Urinary bladder (tissue), 4 donors: ENCODE results near the gene KIAA1755. TPM values are rescaled to one million over a fixed set of nuclear protein-coding genes. Genes with fewer than 3 reads are reported as not detected.

Experiments
- DNase-seq: peaks from one replicate; pipeline ENCODE4 v3.0.0-alpha.2; 2015; ENCODE audit errors: extremely low spot score
- H3K27ac ChIP-seq: one replicate; pipeline ENCODE4 v1.5.1; 2013; ENCODE audit warnings: low read depth, mild to moderate bottlenecking, moderate library complexity
- H3K36me3 ChIP-seq: one replicate; pipeline ENCODE4 v1.6.1; 2013; ENCODE audit warnings: mild to moderate bottlenecking, moderate library complexity; ENCODE audit not compliant: insufficient read depth
- H3K4me1 ChIP-seq: one replicate; pipeline ENCODE4 v1.6.1; 2013; ENCODE audit warnings: mild to moderate bottlenecking, moderate library complexity; ENCODE audit not compliant: insufficient read depth
- H3K4me3 ChIP-seq: one replicate; pipeline ENCODE4 v1.5.1; 2013; ENCODE audit warnings: low read depth, low read length
- WGBS: extraction: QIAGEN DNeasy Blood & Tissue Kit; methylation state at CpG from one replicate; pipeline ENCODE4 v1.1.7; 2013; 5-methylcytosine and 5-hydroxymethylcytosine counted together
- polyA plus RNA-seq: library from polyadenylated mRNA; stranded (reverse); fragments of 200-250 nt; gene quantifications from one replicate; pipeline ENCODE4 v1.2.3, GENCODE V29; 2013
- total RNA-seq: library from RNA; depleted of rRNA; stranded (reverse); fragments of >200 nt; gene quantifications from one replicate; pipeline ENCODE4 v1.2.3, GENCODE V29; 2014
- donor health status: healthy with polysubstance abuse.
- donor health status: healthy.

Gene KIAA1755
- total and polyA plus RNA-seq, 2 donors, result 6.1 to 6.8 TPM

DNA sequence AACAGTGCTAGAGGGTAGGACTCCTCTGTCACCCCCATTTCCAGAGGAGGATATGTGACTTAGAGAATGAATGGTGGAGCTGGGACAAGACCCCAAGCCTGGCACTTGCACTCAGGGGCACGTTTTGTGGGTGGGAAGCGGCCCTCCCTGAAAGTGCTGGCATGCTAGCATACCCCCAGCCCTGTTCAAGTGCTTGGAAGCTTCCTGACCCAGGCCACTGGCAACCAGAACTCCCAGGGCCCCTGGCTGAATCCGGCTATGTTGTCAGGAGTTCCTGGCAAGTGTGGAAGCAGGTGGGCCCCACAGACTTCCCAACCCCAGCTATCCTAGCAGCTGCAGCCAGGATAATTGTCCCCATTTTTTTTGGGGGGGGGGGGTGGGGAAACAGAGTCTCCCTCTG is 59.9 kb downstream of the KIAA1755 start:
- no peak overlapping the region for H3K27ac ChIP-seq
- no peaks in the 10 kb centered on the region for H3K4me1 ChIP-seq
- H3K36me3 ChIP-seq, result no peaks in the 10 kb centered on the region
- 94% methylated on average over 3 of the region's 3 CpGs for WGBS
- no peak for DNase-seq
- H3K4me3 ChIP-seq, result no peak overlapping the region

DNA sequence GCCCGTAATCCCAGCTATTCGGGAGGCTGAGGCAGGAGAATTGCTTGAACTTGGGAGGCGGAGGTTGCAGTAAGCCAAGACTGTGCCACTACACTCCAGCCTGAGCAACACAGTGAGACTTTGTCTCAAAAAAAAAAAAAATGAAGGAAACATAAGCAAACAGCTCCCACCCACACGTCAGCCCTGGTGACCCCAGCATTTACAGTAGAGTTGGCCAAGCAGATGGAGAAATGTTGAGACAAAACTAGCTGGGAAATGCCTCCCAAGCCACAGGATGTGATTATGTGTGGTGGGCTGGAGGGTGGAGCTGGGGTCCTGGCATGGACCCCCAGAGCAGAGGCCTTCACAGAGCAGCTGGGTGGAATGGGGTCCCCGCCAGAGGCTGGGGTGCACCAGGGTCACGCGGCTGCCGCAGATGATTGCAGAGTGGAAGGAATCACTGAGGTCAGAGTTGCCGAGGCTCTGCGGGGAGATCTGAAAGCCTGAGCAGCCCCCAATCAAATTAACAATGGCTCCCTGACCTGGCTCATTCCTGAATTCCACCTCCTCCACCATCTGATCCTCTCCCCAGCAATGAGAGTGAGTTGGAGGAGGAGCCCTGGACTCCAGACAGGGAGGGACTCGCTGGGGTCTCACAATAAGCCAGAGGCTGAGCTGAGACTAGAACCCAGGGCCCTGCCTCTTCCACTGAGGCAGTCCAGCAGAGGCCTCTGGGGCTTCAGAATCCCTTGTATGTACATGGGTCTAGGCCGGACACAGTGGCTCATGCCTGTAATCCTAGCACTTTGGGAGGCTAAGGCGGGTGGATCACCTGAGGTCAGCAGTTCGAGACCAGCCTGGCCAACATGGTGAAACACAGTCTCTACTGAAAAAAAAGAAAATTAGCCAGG is 60.8 kb downstream of the KIAA1755 start:
- WGBS, result 82% methylated on average over 14 of the region's 14 CpGs
- no peak for DNase-seq

DNA sequence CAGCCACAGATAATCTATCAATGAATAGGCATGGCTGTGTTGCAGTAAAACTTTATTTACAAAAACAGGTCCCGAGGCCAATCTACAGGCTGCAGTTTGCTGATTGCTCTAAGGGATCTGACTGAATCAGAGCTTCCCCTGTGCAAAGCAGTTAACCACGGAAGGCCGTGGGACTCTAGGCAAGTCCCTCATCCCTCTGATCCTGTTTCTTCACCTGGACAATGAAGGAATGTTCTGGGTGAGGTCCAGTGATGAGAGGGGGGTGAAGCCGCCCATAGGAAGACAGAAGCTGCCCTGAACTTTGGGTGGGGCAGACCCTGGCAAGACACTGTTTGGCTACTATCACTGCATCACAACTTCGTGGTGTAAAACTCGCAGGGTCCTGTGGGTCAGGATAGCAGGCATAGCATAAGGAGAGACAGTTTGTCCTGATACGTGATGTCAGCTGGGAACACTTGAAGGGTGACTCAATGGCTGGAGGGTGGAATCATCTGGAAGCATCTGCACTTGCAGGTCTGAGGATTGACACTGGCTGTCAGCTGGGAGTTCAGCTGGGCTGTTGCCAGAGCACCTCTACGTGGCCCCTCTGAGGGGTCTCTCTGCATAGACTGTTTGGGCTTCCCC is 62.2 kb downstream of the KIAA1755 start:
- no peak overlapping the region for H3K4me3 ChIP-seq
- DNase-seq, result no peak
- H3K36me3 ChIP-seq, result no peaks in the 10 kb centered on the region
- WGBS, result 82% methylated on average over 8 of the region's 8 CpGs
- no peak overlapping the region for H3K27ac ChIP-seq
- H3K4me1 ChIP-seq, result no peaks in the 10 kb centered on the region

More for the DNA sequence above, 60.8 kb downstream of the KIAA1755 start:
- Histone ChIP-seq H3K36me3 (no peaks in the 10 kb centered on the region), H3K4me1 (no peaks in the 10 kb centered on the region), H3K4me3 (no peak overlapping the region), H3K27ac (no peak overlapping the region)

DNA sequence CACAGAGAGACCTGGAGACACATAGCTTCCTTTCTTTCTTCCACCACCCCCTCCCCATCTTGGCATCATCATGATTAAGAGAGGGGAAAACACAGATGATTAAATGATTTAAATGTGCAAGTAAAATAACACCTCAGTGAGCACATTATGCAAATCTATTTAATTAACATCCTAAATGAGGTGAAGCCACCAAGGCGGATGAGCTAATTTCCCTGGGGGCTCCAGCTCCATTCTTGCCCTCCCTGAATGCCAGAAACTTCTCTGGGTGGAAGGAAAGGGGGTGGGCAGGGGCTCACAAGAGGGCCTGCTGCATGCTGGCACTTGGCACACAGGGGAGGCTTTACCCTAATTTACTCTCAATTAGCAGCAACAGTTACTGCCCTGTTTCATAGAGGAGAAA is 62.9 kb downstream of the KIAA1755 start:
- H3K27ac ChIP-seq, result no peak overlapping the region
- DNase-seq, result no peak
- 95% methylated on average over 1 of the region's 1 CpG for WGBS
- no peaks in the 10 kb centered on the region for H3K4me1 ChIP-seq
- no peaks in the 10 kb centered on the region for H3K36me3 ChIP-seq
- H3K4me3 ChIP-seq, result no peak overlapping the region

DNA sequence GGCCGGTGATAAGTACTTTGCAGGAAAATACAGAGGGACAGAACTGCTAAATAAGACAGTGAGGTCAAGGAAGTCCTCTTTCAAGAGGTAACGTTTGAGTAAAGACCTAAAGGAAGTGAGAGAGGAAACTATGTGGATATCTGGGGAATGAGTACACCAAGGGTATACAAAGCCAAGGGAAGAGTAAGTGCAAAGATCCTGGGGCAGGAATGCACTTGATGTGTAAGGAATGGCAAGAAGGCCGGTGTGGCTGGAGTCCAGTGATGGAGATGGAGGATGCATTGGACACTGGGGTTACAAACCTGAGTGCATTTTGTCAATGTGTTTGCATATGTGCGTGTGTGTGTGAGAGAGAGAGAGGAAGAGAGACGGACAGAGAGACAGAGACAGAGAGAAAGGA is 63.3 kb downstream of the KIAA1755 start:
- no peak for DNase-seq
- no peak overlapping the region for H3K27ac ChIP-seq
- H3K4me1 ChIP-seq, result no peaks in the 10 kb centered on the region
- 85% methylated on average over 5 of the region's 5 CpGs for WGBS
- no peaks in the 10 kb centered on the region for H3K36me3 ChIP-seq
- H3K4me3 ChIP-seq, result no peak overlapping the region

DNA sequence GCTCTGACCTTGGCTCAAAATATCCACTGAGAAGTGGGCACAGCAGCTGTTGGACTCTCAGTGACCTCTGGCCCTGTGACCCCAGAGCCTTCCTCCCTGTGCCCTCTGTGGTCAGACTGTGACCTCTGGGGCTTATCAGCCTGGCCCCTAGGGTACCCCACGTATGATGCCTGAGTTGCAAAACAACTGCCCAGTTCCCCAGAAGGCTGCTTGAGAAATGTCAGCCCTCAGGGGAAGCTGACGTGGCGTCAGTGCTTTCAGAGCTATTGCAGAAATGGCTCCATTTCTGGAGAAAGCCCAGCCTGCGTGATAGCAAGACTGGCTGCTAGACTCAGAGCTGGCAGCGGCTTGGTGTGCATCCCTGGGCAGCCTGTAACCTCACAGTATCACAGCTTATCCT is 63.9 kb downstream of the KIAA1755 start:
- Histone ChIP-seq H3K4me1 (no peaks in the 10 kb centered on the region), H3K27ac (no peak overlapping the region), H3K36me3 (no peaks in the 10 kb centered on the region), H3K4me3 (no peak overlapping the region)
- no peak for DNase-seq
- 41% methylated on average over 5 of the region's 5 CpGs for WGBS

DNA sequence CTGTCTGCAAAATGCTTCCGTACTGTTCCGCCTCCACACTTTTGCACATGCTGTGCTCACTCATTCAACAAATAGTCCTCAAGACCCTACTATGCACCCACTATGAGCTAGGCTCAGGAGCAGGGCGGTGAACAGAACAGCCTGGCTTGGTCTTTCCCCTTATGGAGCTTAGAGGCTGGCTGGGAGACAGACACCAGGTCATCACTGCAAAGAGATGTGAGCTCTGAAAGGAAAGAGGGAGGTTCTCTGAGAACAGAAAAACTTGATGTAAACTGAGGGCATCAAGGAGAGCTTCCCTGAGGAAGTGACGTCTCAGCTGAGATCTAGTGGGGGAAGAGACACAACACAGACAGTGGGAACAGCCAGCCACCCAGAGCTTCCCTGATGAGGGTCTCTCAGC is 64.5 kb downstream of the KIAA1755 start:
- no peak for DNase-seq
- Histone ChIP-seq H3K36me3 (no peaks in the 10 kb centered on the region), H3K4me3 (no peak overlapping the region), H3K4me1 (no peaks in the 10 kb centered on the region), H3K27ac (no peak overlapping the region)
- WGBS, result 90% methylated on average over 4 of the region's 4 CpGs

DNA sequence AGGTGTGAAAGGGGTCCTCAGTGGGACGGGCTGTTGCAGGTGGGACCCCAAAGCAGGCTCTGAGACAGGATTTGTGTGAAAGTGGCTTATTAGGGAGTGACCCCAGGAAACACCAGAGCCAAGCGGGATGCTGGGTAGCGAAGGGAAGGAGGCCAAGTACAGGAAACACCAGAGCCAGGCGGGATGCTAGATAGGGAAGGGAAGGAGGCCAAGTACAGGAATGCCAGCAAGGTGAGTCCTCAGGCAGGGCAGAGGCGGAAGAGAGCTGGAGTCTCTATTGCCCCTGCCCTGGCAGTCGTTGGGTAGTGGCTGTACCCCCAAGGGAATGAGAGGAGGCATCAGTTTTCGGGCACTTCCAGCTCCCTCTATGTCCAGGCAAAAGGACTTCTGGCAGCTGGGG is 65.0 kb downstream of the KIAA1755 start:
- Histone ChIP-seq H3K27ac (no peak overlapping the region), H3K4me3 (no peak overlapping the region), H3K36me3 (no peaks in the 10 kb centered on the region), H3K4me1 (no peaks in the 10 kb centered on the region)
- 85% methylated on average over 7 of the region's 7 CpGs for WGBS
- no peak for DNase-seq

DNA sequence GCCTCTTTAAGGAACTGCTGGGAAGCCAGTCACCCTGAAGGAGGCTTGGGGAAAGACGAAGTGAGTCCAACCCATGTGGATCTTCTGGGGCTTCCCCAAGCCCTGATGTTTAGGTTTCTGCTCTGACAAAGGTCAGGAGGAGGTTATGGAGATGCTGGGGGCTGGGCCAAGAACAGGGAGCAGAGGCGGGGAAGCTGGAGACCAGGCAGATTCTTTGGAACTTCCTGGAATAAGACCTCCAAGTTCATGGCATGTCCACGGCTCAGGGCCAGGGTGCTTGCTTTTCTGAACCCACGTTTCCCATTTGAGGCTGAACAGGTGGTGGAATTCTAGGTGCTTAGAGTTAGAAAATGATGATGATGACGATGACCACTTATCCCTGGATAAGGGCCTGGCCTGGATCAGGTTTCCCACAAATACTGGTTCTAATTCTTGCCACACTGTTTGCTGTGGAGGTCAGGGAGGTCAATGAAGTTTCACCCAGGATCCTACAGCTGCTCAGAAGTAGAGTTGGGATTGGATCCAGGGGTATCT is 65.5 kb downstream of the KIAA1755 start:
- WGBS, result 78% methylated on average over 5 of the region's 5 CpGs
- H3K27ac ChIP-seq, result no peak overlapping the region

DNA sequence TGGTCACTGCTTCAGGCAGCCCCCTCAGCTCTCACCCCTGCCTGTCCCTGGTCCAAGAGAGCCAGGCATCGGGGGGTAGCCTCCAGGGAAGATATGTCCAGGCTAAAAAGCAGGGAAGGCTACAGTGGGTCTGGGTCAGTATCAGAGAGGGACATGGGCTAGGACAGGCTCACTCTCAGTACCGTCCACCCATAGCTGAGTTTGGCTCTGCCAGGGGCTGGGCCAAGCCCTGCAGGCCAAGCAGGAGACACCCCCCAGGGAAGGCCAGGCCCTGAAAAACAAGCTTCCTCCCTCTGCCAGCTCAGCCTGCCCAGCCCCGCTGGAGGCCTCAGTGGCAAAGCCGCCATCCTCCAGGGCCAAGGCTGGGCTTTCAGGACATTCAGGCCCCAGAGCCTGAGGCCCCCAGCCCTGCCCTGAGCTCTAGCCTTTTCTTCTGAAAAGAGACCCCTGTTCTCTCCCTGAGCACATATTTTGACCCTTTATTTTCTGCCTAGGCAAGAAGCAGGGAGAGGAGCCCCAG is 66.9 kb downstream of the KIAA1755 start:
- H3K4me3 ChIP-seq, result no peak overlapping the region
- H3K36me3 ChIP-seq, result no peaks in the 10 kb centered on the region
- no peak overlapping the region for H3K27ac ChIP-seq
- WGBS, result 93% methylated on average over 4 of the region's 4 CpGs
- no peaks in the 10 kb centered on the region for H3K4me1 ChIP-seq
- DNase-seq, result no peak

More for the DNA sequence above, 65.5 kb downstream of the KIAA1755 start:
- Histone ChIP-seq H3K36me3 (no peaks in the 10 kb centered on the region), H3K4me3 (no peak overlapping the region), H3K4me1 (no peaks in the 10 kb centered on the region)
- no peak for DNase-seq

DNA sequence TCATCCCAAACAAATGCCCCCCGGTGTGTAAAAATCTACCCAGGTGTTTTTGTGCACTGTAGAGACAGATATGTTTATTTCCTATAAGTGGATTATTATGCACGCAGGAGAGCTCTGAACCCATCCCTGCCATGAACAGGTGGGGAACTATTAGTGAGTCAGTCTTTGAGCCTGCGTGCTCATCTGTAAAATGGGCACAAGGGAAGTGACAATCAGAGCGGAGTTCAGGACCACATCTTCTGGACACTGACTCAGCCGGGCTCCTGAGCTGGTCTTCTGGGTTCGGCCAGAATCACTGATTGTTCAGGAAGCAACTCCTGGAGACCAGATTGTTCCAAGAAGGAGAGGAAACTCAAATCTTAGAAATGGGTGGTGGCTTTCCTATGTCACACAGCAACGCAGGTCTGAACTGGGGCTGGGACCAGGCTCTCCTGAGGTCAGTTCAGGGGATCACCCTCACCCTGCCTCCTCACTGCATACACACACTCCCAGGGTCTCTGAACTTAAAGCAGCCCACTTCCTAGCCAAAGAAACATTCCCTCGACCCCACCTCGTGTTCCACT is 68.1 kb downstream of the KIAA1755 start:
- no peak overlapping the region for H3K4me3 ChIP-seq
- DNase-seq, result no peak
- no peak overlapping the region for H3K27ac ChIP-seq
- no peaks in the 10 kb centered on the region for H3K36me3 ChIP-seq
- 87% methylated on average over 9 of the region's 9 CpGs for WGBS
- H3K4me1 ChIP-seq, result no peaks in the 10 kb centered on the region

DNA sequence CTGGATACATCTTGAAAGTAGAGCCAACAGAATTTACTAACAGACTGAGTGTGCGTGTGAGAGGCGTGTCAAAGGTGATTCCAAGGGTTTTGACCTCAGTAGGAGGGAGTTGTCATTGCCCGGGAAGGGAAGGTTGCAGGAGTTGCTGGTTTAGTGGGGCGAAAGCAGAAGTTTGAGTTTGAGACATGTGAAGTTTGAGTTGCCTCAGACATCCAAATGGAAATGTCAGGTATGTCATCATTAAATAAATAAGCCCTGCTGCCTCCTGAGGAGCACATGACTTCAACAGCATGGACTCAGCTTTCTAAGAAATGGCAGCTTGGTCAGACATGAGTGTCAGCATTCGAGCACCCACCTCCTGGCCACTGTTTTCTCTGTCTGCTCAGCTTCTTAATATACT is 68.9 kb downstream of the KIAA1755 start:
- no peaks in the 10 kb centered on the region for H3K4me1 ChIP-seq
- 87% methylated on average over 5 of the region's 5 CpGs for WGBS
- H3K27ac ChIP-seq, result no peak overlapping the region
- H3K36me3 ChIP-seq, result no peaks in the 10 kb centered on the region
- DNase-seq, result no peak
- H3K4me3 ChIP-seq, result no peak overlapping the region

DNA sequence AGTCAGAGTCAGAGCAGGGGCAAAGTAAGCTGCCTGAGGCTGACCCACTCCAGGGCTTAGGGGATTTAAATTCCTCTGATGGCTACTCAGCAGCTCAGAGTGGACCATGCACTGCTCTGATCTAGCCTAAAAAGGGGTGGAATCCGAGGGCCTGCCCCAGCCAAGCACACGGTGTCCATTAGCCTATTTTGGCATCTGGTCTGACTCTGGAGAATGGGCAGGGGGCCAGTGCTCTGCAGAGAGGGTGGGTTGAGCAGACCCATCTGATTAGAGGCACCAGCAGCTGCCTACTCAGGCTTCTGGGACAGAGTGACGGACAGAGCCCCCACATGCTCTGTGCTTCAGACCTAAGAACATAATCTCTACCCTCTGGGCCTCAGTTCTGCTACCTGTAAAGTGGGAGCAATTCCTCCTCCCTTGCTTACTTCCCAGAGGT is 69.6 kb downstream of the KIAA1755 start:
- Histone ChIP-seq H3K36me3 (no peaks in the 10 kb centered on the region), H3K4me1 (no peaks in the 10 kb centered on the region), H3K27ac (no peak overlapping the region), H3K4me3 (no peak overlapping the region)
- DNase-seq, result no peak
- 44% methylated on average over 3 of the region's 3 CpGs for WGBS
